HG03558 (cell line): ENCODE measurements around the gene PRKRIP1.
"Not testable (repeated sequence)": the region's sequence is repeated elsewhere in the genome, so short reads cannot be mapped to it uniquely, and the experiment has no call there.

ENCODE experiments used
- ATAC-seq: cut with Tn5 transposase; IDR thresholded peaks from one replicate; pipeline ENCODE4 v1.9.1; 2021; ENCODE audit warnings: moderate number of reproducible peaks; ENCODE audit not compliant: unreplicated experiment; ENCODE audit errors: extremely low read depth

The PRKRIP1 gene

GRCh38 chr7:102473271-102473991, 77.3 kb downstream of the PRKRIP1 start:
- no peak for ATAC-seq

DNA sequence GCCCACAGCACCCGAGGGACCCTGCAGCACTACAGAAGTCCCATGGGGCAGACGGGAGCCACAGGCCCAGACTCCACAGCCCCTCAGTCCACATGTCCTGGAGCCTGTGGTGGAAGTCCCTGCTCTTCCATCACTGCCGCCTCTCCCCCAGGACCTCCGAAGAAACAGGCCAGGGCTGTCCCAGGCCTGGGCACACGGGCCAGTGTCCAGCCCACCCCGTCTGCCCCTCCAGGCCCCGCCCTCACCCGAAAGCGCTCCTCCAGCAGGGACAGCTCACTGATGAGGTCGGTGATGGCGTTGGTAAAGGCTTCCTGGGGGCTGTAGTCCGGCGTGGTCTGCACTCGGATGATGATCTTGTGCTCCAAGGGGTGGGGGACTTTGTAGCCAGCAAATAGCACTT, 78.0 kb downstream of the PRKRIP1 start:
- ATAC-seq: not testable (repeated sequence)

- ATAC-seq: not testable (repeated sequence)
Measured at GRCh38 chr7:102474736-102475435, 78.7 kb downstream of the PRKRIP1 start.
